T-helper 2 cell treated with Interferon-gamma antibody and Interleukin-4, amounts not matched to agents 5 μg/mL and 100 μg/mL, for 36 hours (primary cell): ENCODE measurements around the gene PROB1.
"Not testable (repeated sequence)": the region's sequence is repeated elsewhere in the genome, so short reads cannot be mapped to it uniquely, and the experiment has no call there.

Experiments
- DNase-seq: peaks from one replicate; pipeline ENCODE4 v3.0.0; 2021; ENCODE audit warnings: low spot score
- H3K27ac Mint-ChIP-seq: one replicate; pipeline ENCODE4 v1.8.0; 2021; ENCODE audit warnings: mild to moderate bottlenecking, mixed read lengths
- H3K27me3 Mint-ChIP-seq: one replicate; pipeline ENCODE4 v1.8.0; 2021; ENCODE audit warnings: low read depth, mixed read lengths
- H3K36me3 Mint-ChIP-seq: one replicate; pipeline ENCODE4 v1.8.0; 2021; ENCODE audit warnings: low read depth, mixed read lengths
- H3K4me1 Mint-ChIP-seq: one replicate; pipeline ENCODE4 v1.8.0; 2021; ENCODE audit warnings: low read depth, mixed read lengths
- H3K4me3 Mint-ChIP-seq: one replicate; pipeline ENCODE4 v1.8.0; 2022; ENCODE audit warnings: mild to moderate bottlenecking, moderate library complexity, mixed read lengths
- H3K9me3 Mint-ChIP-seq: one replicate; pipeline ENCODE4 v1.8.0; 2021; ENCODE audit warnings: mixed read lengths

The PROB1 gene

GRCh38 chr5:139364466-139364865 is 30.4 kb downstream of the PROB1 start:
- no peaks in the 10 kb centered on the region for H3K27me3 Mint-ChIP-seq
- H3K27ac Mint-ChIP-seq = no peak overlapping the region
- H3K4me3 Mint-ChIP-seq = no peak overlapping the region
- no peaks in the 10 kb centered on the region for H3K4me1 Mint-ChIP-seq
- peaks cover 45% of the 10 kb centered on the region for H3K36me3 Mint-ChIP-seq
- no peak for DNase-seq
- H3K9me3 Mint-ChIP-seq = no peaks in the 10 kb centered on the region

GRCh38 chr5:139363937-139364336 is 31.0 kb downstream of the PROB1 start:
- DNase-seq = no peak
- Mint-ChIP-seq H3K4me1 (no peaks in the 10 kb centered on the region), H3K4me3 (no peak overlapping the region), H3K27me3 (no peaks in the 10 kb centered on the region), H3K27ac (no peak overlapping the region), H3K9me3 (no peaks in the 10 kb centered on the region), H3K36me3 (peaks cover 45% of the 10 kb centered on the region)

GRCh38 chr5:139361835-139362429 is 33.0 kb downstream of the PROB1 start:
- Mint-ChIP-seq H3K4me1 (no peaks in the 10 kb centered on the region), H3K9me3 (no peaks in the 10 kb centered on the region)
- DNase-seq = no peak

GRCh38 chr5:139360384-139360783 is 34.5 kb downstream of the PROB1 start:
- no peak overlapping the region for H3K27ac Mint-ChIP-seq
- no peak for DNase-seq
- no peaks in the 10 kb centered on the region for H3K9me3 Mint-ChIP-seq
- H3K4me3 Mint-ChIP-seq = no peak overlapping the region
- H3K4me1 Mint-ChIP-seq = no peaks in the 10 kb centered on the region
- H3K36me3 Mint-ChIP-seq = peaks cover 41% of the 10 kb centered on the region
- no peaks in the 10 kb centered on the region for H3K27me3 Mint-ChIP-seq

More at GRCh38 chr5:139361835-139362429, 33.0 kb downstream of the PROB1 start:
- Mint-ChIP-seq H3K27me3 (no peaks in the 10 kb centered on the region), H3K4me3 (no peak overlapping the region), H3K36me3 (peaks cover 49% of the 10 kb centered on the region), H3K27ac (no peak overlapping the region)

- Mint-ChIP-seq H3K27me3 (no peaks in the 10 kb centered on the region), H3K4me3 (no peak overlapping the region), H3K4me1 (peaks cover 4% of the 10 kb centered on the region), H3K36me3 (peaks cover 35% of the 10 kb centered on the region), H3K27ac (no peak overlapping the region), H3K9me3 (peaks cover 7% of the 10 kb centered on the region)
- no peak for DNase-seq
Observed at GRCh38 chr5:139358064-139358463, 36.8 kb downstream of the PROB1 start.

GRCh38 chr5:139355900-139356299 is 39.0 kb downstream of the PROB1 start:
- not testable (repeated sequence) for H3K9me3 Mint-ChIP-seq, H3K4me3 Mint-ChIP-seq, DNase-seq, H3K27ac Mint-ChIP-seq, H3K27me3 Mint-ChIP-seq, H3K4me1 Mint-ChIP-seq
- H3K36me3 Mint-ChIP-seq = peaks cover 32% of the 10 kb centered on the region

- H3K9me3 Mint-ChIP-seq = peaks cover 7% of the 10 kb centered on the region
- peaks cover 26% of the 10 kb centered on the region for H3K36me3 Mint-ChIP-seq
- no peak for DNase-seq
- H3K27me3 Mint-ChIP-seq = no peaks in the 10 kb centered on the region
- no peak overlapping the region for H3K4me3 Mint-ChIP-seq
- H3K4me1 Mint-ChIP-seq = peaks cover 8% of the 10 kb centered on the region
- peak overlapping the region; percentile 42 for H3K27ac Mint-ChIP-seq
Observed at GRCh38 chr5:139354186-139354585, 40.7 kb downstream of the PROB1 start.

GRCh38 chr5:139347863-139348262 is 47.0 kb downstream of the PROB1 start:
- not testable (repeated sequence) for H3K27me3 Mint-ChIP-seq, H3K4me3 Mint-ChIP-seq, H3K9me3 Mint-ChIP-seq, DNase-seq, H3K27ac Mint-ChIP-seq
- Mint-ChIP-seq H3K4me1 (peaks cover 26% of the 10 kb centered on the region), H3K36me3 (peaks cover 28% of the 10 kb centered on the region)

GRCh38 chr5:139345442-139345841 is 49.5 kb downstream of the PROB1 start:
- not testable (repeated sequence) for H3K9me3 Mint-ChIP-seq, H3K27ac Mint-ChIP-seq, DNase-seq, H3K27me3 Mint-ChIP-seq, H3K4me3 Mint-ChIP-seq
- peaks cover 30% of the 10 kb centered on the region for H3K36me3 Mint-ChIP-seq
- H3K4me1 Mint-ChIP-seq = peaks cover 35% of the 10 kb centered on the region

GRCh38 chr5:139344177-139344576 is 50.7 kb downstream of the PROB1 start:
- H3K4me3 Mint-ChIP-seq = peak overlapping the region; percentile 45
- H3K27ac Mint-ChIP-seq = no peak overlapping the region

GRCh38 chr5:139343476-139343875 is 51.4 kb downstream of the PROB1 start:
- Mint-ChIP-seq H3K4me1 (peaks cover 33% of the 10 kb centered on the region), H3K27ac (peak overlapping the region; percentile 99), H3K27me3 (no peaks in the 10 kb centered on the region), H3K4me3 (peak overlapping the region; percentile 96), H3K36me3 (peaks cover 27% of the 10 kb centered on the region), H3K9me3 (no peaks in the 10 kb centered on the region)
- no peak for DNase-seq

More at GRCh38 chr5:139344177-139344576, 50.7 kb downstream of the PROB1 start:
- no peak for DNase-seq
- H3K4me1 Mint-ChIP-seq = peaks cover 37% of the 10 kb centered on the region
- H3K27me3 Mint-ChIP-seq = no peaks in the 10 kb centered on the region
- no peaks in the 10 kb centered on the region for H3K9me3 Mint-ChIP-seq
- peaks cover 30% of the 10 kb centered on the region for H3K36me3 Mint-ChIP-seq

- Mint-ChIP-seq H3K27me3 (no peaks in the 10 kb centered on the region), H3K9me3 (no peaks in the 10 kb centered on the region), H3K4me3 (peak overlapping the region; percentile 96), H3K4me1 (peaks cover 33% of the 10 kb centered on the region), H3K27ac (peak overlapping the region; percentile 99), H3K36me3 (peaks cover 26% of the 10 kb centered on the region)
- DNase-seq = no peak
Observed at GRCh38 chr5:139342423-139342723, 52.5 kb downstream of the PROB1 start.

- Mint-ChIP-seq H3K4me3 (peak within 1 kb of the TSS; percentile 96), H3K36me3 (peaks cover 22% of the 10 kb centered on the region), H3K27me3 (no peaks in the 10 kb centered on the region), H3K27ac (peak within 1 kb of the TSS; percentile 99), H3K9me3 (no peaks in the 10 kb centered on the region), H3K4me1 (peaks cover 33% of the 10 kb centered on the region)
- peak; percentile 96 for DNase-seq
Observed at GRCh38 chr5:139341689-139342422, 53.0 kb downstream of the PROB1 start, which contains the start of gene PAIP2. TSS of gene PAIP2 (plus strand) at chr5:139341854. CDS start at chr5:139363785, 21,931 bp downstream.

- H3K36me3 Mint-ChIP-seq = peaks cover 21% of the 10 kb centered on the region
- peak overlapping the region; percentile 99 for H3K27ac Mint-ChIP-seq
- peak overlapping the region; percentile 96 for H3K4me3 Mint-ChIP-seq
- H3K27me3 Mint-ChIP-seq = no peaks in the 10 kb centered on the region
- H3K9me3 Mint-ChIP-seq = no peaks in the 10 kb centered on the region
- peaks cover 33% of the 10 kb centered on the region for H3K4me1 Mint-ChIP-seq
- no peak for DNase-seq
Observed at GRCh38 chr5:139341187-139341688, 53.7 kb downstream of the PROB1 start.
